CD4-positive, alpha-beta T cell treated with Interferon gamma for 1 hour (primary cell): Measurements from ENCODE around the gene CTSW.
A peak's percentile ranks its signal among the peaks of the same experiment; 100 is the strongest.
"Not testable (repeated sequence)": the region's sequence is repeated elsewhere in the genome, so short reads cannot be mapped to it uniquely, and the experiment has no call there.

Experiments used
- DNase-seq: peaks from one replicate; pipeline ENCODE4 v3.0.0-alpha.2; 2020

Gene CTSW

DNA sequence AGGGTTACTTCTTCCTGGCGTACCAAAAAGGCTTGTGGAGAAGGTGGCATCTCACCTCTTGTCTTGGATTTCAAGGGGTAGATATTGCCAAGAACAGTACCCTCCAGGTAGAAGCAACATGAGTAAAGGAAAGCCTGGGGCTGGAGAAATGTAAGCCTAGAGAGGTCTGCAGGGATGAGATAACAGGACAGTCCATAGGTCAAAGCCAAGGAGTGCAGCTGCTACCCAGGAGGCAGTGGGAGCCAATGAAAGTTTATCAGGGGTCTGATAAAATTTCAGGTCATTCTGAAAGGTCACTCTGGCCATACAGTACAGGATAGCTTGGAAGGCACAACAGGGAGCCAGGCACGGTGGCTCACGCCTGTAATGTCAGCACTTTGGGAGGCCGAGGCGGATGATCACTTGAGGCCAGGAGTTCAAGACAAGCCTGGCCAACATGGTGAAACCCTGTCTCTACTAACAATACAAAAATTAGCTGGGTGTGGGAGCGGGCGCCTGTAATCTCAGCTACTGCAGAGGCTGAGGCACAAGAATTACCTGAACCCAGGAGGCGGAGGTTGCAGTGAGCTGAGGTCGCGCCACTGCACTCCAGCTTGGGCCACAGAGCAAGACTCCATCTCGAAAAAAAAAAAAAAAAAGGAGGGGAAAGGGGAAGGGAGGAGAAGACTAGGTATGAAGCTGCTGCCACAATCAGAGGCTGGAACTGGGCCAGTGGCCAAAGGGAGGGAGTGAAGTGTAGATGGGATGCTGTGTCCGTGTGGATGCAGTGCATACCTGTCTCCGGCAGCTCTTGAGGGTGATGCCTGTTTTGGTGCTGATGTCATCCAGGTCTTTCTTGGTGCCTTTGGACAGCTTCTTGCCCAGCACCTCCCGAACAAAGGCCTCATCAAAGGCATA is 7.4 kb downstream of the CTSW start:
- DNase-seq = no peak

DNA sequence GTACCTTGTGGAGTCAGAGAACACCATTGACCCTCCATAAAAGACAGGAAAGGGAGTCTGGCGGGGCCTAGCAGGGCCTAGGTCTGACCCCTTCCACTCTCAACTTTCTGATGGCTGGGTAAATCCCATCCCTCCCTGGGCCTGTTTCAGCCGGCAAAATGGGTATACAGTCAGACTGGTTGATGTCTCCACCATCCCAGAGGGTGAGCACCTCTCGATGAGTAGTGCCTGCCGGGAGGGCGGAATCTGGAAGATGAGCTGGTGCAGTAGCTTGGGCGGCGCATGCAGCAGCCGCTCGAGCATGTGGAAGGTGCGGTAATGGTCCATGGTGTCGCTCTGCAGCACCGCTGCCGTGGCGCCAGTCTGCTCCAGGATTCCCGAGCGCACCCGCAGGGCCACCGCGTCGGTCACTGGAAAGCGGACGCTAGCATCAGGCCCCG is 8.1 kb downstream of the CTSW start:
- DNase-seq = no peak

DNA sequence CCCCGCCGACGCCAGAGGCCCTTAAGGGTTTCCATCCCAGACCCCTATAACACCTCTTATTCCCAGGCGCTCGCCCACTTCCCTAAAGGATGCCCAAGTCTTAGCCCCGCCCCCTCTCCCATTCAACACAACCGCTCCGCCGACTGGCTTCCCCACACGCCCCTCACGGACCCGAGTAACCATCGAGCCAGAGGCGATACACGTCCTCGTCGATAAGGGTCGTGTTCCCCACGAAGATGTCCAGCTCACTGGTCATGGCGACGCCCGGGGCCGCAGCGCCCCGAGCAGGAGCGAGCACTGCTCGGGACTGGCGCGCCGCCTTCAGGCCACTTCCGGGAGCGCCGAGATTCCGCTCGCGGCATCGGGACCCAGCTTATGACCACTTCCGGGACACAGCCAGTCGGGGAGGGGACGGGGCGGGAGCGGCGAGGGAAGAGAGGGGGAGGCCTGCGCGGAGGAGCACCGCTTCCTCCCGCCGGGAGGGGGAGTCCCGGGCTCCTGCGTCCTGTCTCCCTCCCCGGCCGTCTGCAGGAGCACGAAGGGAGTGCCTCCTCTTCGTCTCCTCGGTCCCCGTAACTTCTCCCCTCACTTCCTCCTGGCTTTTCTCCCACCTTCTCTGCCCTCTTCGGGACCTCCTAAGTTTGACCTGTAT is 8.7 kb downstream of the CTSW start, which contains the start of gene FIBP:
Gene FIBP, minus strand, starts transcription at position 309 of the 652 bp plus-strand sequence. Its CDS starts 53 bp downstream, at position 256.
- peak; percentile 96 for DNase-seq

DNA sequence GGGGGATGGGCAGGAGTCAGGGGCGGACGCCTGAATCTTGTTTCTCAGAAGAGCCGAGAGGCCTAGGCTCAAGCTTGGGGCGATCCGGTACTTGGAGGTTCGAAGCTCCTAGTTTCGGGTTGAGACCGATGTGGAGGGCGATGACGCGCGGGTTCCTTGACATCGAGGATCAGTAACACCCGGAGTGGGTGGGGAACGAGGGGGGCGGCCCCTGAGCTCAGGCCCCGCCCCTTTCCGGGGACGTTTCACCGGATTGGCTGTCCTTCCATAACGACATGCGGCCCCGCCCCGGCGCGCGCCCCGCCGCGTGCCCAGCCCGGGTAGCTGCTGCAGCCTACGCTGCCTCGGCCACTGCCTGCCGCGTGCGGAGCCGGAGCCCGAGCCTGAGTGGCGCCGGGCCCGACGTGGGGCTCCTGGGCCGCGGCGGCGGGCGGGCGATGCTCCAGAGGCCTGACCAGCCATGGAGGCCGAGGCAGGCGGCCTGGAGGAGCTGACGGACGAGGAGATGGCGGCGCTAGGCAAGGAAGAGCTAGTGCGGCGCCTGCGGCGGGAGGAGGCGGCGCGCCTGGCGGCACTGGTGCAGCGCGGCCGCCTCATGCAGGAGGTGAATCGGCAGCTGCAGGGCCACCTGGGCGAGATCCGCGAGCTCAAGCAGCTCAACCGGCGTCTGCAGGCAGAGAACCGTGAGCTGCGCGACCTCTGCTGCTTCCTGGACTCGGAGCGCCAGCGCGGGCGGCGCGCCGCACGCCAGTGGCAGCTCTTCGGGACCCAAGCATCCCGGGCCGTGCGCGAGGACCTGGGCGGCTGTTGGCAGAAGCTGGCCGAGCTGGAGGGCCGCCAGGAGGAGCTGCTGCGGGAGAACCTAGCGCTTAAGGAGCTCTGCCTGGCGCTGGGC is 10.9 kb downstream of the CTSW start, which contains the start of gene CCDC85B:
Gene CCDC85B, plus strand, starts transcription at position 350 of the 895 bp plus-strand sequence. Its CDS starts 111 bp downstream, at position 461.
- DNase-seq = peak; percentile 98

DNA sequence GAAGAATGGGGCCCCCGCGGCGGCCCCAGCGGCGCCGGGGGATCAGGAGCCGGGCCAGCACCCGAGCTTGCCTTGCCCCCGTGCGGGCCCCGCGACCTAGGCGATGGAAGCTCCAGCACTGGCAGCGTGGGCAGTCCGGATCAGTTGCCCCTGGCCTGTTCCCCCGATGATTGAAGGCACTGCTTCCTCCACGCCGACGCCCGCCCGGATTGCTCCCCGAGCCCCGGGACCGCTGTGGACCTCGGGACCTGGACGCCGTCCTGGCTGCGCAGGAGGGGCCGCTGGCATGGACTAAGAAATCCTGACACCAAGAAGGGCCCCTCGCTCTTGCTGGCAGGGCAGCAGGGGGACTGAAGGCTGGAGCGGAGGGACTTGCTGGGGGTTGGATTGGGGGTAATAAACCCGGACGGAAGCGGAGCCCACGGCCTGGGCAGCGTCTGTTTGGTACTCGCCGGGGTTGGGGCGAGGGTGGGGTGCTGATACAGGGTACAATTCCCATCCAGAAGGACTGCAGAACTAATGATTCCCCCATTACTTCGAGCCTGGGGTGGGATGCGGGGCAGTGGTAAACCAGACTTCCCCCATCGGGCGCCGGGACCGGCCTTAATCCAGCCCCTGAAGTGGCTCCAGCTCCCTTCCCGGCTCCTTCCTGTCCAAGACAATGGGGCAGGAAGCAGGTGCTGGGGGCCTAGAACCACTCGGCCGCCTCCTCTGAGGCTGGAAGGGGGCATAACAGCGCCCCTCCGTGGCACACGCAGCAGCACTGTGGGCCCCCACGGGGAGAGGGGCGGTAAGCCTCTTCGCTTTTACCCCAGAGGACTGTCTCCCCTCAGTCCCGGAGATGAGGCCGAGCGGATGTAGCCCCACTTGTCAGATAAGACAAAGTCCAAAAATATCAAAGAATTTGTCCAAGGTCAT is 11.8 kb downstream of the CTSW start:
- DNase-seq = no peak

DNA sequence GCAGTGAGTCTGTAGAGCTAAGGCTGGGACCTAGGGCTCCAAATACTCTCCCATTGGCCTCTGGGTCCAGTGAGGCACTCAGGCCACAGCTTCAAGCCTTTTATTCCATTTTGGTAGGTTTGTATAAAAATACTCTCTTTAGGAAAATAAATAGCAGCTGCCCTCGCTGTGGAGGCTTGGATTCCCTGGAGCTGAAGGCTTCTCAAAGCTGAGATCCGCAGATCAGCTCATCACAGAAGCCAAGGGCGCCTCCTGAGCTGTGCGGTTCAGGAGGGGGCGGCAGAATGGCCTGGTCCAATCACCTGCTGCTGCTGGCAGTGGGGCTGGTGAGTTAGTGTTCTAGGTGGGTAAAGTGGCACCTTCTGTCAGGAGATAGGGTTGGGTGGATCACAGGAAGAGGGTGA is 12.5 kb downstream of the CTSW start:
- not testable (repeated sequence) for DNase-seq

GRCh38 chr11:65892661-65893317 is 13.2 kb downstream of the CTSW start:
- DNase-seq = no peak

DNA sequence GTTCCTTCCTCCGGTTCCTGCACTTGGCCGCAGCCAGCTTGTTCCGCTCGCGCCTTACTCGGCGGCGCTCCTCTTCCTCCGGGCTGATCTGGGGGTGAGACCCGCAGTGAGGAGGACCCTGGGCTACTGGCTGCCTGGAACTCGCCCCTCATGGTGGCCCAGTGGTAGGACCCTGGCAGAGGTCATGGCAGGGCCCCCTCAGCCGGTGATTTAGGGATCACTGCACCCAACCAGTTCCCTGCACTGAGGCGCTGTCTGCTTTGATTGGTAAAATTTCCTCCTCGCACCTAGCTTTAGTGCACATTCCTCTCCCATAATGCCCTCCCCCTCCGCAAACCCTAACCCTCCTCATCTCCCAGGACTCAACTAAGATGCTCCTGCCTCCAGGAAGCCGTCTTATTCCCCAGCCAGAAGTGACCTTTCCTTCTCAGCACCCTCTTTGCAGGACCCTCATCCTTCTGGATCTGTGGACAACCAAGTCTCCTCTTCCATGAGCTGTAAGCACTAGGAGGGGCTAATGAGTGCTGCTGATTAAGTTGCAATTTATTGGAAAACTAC is 14.5 kb downstream of the CTSW start:
- DNase-seq = peak; percentile 48

DNA sequence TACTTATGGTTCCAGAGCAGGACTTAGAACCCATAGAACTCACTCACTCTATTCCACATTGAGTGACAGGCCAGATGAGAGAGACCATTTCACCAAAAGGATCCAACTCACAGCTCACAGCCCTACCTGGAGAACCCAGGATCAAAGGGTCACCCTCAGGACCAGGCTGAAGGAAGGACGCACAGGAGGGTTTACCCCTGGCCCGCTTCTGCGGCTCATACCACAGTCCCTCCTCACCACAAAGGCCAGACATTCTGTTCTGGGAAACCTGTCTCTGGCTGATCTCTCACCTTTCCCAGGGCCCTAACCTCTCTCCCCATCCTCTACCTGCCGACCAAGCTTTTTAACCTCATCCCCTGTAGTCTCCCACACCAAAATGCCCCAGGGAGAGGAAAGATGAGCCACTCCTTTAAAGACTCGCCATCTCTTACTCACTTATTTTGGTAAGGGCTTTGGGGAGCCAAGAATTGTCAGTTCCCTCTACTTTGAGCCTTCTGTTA is 15.9 kb downstream of the CTSW start:
- DNase-seq = no peak

DNA sequence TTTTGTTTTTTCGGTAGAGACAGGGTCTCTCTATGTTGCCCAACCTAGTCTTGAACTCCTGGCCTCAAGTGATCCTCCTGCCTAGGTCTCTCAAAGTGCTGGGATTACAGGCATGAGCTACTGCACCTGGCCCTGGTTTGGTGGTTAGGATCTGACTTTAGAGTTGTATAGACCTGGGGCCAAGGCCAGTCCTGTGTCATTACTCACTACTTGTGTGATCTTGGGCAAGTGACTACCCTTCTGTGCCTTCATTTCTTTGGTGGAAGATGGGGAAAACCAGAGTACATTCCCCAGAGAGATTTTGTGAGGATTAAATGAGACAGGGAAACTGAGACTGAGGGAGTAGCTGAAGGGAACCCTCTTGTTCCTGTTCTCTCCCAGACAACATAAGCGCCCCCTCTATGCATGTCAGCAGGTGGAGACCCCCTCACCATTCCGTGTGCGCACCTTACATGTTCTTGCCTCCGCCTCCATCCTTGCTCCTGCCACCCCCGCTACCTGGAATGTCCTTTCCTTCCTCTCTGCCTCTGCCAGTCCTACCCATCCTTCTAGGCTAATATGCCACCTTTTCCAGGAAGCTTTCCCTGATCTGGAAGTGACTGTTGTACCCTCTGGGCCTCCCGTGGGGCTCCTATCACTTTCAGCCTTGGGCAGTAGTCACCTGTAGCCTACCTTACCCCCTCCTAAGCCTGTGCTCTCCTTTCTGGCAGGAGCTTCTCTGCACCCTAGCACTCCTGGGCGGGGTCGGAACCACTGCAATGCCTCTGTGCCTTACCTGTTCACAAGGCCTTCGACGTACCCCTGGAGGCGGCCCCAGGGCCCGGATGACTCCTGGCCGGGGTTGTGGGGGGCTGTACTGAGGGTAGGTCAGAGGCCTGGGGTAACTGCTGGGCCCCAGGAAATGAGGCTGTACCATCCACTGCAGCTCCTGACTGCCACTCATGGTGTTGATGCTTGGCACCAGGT is 16.7 kb downstream of the CTSW start:
- no peak for DNase-seq

DNA sequence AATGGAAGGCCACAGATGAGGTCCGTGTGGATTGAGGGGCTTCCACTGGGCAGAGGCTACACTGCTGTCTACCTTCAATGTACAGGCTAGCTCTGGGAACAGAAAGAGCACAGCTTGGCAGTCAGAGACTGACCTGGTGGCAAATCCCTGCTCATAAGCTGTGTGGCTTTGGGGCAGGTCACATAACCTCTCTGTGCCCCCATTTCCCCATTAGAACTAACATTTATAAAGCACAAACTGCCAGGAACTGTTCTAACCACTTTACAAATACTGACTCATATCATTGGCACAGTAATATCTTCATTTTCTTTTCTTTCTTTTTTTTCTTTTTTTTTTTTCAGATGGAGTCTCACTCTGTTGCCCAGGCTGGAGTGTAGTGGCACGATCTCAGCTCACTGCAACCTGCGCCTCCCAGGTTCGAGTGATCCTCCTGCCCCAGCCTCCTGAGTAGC is 17.4 kb downstream of the CTSW start:
- no peak for DNase-seq

DNA sequence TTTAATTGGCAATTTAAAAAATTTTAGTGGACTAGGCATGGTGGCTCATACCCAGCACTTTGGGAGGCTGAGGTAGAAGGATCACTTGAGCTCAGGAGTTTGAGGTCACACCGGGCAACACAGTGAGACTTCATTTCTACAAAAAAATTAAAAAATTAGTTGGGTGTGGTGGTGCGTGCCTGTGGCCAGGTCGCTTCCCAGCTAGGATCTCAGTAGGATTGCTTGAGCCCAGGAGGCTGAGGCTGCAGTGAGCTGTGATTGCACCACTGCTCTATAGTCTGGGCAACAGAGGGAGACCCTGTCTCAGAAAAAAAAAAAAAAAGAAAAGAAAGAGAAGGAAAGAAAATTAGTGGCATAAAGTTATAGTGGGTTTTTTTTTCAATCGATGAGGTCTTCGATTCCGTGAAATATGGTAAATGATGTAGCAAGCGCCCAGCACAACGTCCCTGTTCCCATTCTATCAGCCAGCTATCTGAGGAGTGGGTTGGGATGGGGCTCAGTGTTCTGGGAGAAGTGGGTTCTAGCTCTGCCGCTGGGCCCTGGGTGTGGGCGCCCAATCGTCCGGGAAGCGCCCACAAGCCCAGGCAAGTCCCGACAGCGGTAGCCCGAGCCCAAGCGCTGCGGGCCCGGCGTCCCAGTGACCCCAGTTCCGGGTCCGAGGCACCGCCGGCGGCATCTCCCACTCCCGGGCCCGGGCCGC is 19.2 kb downstream of the CTSW start:
- no peak for DNase-seq

DNA sequence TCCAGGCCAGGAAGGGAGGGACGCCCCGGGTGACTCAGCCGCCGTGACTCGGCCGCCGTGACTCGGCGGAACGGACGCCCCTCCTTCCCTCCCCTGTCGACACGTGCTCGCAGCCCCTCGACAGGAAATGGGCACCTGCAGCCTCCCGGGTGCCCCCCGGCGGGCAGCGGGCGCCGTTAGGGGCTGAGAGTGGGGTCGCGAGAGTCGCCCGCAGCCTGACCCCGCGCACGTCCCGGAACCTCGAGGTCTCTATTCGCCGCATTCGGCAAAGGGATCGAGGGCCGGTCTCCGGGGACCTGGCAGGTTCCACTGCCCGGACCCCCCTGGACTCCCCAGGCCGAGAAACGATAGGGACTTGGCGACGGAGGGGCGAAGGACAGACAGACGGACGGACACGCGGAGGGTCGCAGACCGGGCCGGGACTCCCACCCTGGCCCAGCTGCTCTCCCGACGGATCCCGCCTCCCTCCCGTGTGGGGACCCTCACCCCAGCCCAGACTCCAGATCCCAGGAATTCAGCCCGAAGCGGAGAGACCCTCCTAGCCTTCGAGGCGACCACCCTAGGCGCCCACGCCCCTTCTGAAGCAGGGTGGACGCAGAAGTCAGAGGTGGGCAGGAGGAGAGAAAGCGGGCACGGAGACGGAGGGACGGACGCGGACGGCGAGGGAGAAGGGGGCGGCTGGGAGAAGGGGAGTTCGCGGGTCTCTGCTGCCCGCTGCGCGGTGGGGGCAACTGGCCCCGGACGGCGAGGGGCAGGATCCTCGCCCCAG is 19.9 kb downstream of the CTSW start:
- DNase-seq = peak; percentile 63

- DNase-seq = peak; percentile 97
Observed at GRCh38 chr11:65900125-65900898, 20.7 kb downstream of the CTSW start, which contains the start of gene FOSL1. TSS of gene FOSL1 (minus strand) at chr11:65900388. CDS start at chr11:65900339, 49 bp downstream.

DNA sequence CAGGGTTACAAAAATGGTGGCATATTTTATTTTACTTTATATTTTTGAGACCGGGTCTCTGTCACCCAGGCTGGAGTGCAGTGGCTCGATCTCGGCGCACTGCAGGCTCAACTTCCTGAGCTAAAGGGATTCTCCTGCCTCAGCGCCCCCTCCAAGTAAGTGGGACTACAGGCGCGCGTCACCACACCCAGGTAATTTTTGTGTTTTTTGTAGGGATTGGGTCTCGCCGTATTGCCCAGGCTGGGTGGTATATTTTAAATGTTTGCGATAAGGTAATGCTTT is 21.2 kb downstream of the CTSW start:
- no peak for DNase-seq

DNA sequence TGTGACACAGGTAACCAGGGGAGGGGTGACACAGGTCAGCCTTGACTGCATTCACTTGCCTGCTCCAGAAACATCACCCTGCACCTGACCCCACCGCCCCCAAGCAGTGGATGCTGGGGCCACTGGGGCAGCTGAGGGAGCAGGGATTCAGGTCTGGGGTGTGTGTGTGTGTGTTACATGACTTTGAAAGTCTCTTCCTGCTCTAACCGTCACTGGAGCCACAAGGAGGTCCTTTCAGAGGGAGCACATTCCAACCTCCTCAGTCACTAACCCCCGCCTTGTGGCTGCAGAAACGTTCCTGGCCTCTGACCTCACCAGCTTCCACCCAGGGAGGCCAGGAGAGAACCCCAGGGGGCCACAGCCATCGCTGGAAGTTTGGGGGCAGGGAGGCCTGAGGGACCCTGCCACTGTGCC is 23.4 kb downstream of the CTSW start:
- no peak for DNase-seq

DNA sequence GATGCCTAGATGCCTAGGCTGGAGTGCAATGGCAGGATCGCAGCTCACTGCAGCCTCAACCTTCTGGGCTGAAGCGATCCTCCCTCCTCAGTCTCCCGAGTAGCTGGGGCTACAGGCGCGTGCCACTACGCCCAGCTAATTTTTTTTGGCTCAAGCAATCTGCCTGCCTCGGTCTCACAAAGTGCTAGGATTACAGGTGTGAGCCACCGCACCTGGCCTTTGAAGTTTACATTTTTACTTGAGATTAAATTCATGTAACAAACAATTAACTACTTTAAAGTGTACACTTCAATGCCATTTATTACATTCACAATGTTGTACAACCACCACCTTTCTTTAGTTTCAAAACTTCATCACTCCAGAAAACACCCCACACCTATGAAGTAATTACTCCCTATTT is 24.1 kb downstream of the CTSW start:
- no peak for DNase-seq
